Esophagus squamous epithelium (tissue), 4 donors: Measurements from ENCODE around the gene NXPE4.

Source experiments
- CTCF ChIP-seq, 6 experiments: fragments of 450-650 bp in 4 of 6; fragments of 200-600 bp in 2 of 6; sonication (generic) in 2 of 6; IDR thresholded peaks; one replicate each; pipeline ENCODE4 v1.5.1; 2016 to 2019; ENCODE audit warnings: antibody characterized with exemption in 6 of 6, mild to moderate bottlenecking in 4 of 6, moderate library complexity in 4 of 6
- POLR2A ChIP-seq, 4 donors: fragments of 450-650 bp; IDR thresholded peaks; one replicate each; pipeline ENCODE4 v1.6.1; 2017; ENCODE audit warnings: antibody characterized with exemption in 4 of 4, mild to moderate bottlenecking in 4 of 4, moderate library complexity in 3 of 4

GRCh38 chr11:114553642-114554041, 41.9 kb downstream of the NXPE4 start:
- TF ChIP-seq CTCF (IDR thresholded peaks at IDR 0.05) = no peak
- TF ChIP-seq POLR2A (IDR thresholded peaks at IDR 0.05) = no peak
